MCF 10A (cell line): ENCODE measurements around the gene PCK2. TPM values are rescaled to one million over a fixed set of nuclear protein-coding genes. Genes with fewer than 3 reads are reported as not detected.

ENCODE experiments used
- BruUV-seq: library from RNA; stranded (reverse); fragments of 400-500 nt; replicated peaks from 2 replicates; lab custom pipeline; 2021; lab: Mats Ljungman, UMichigan
- CTCF ChIA-PET: fragments of 300-600 bp; sonication (Branson Sonifier 250); formaldehyde crosslinking; extraction: SDS; loops from one replicate; lab custom pipeline; 2021; ENCODE audit warnings: antibody characterized with exemption, inconsistent platforms; lab: Yijun Ruan, JAX
- POLR2A ChIA-PET: fragments of 300-600, 350-650 bp; sonication (Branson Sonifier 250); formaldehyde crosslinking; extraction: SDS; loops from one replicate; lab custom pipeline; 2020; ENCODE audit warnings: antibody characterized with exemption, inconsistent platforms; lab: Yijun Ruan, JAX
- DNase-seq: peaks from one replicate; pipeline ENCODE4 v3.0.0-alpha.2; 2018; ENCODE audit not compliant: unreplicated experiment
- H3K27ac Mint-ChIP-seq: one replicate; pipeline ENCODE4 v1.8.0; 2022; ENCODE audit warnings: mild to moderate bottlenecking, low read depth, mixed read lengths; ENCODE audit not compliant: unreplicated experiment
- H3K27me3 Mint-ChIP-seq: one replicate; pipeline ENCODE4 v1.8.0; 2022; ENCODE audit warnings: mixed read lengths; ENCODE audit not compliant: insufficient read depth, unreplicated experiment
- H3K36me3 Mint-ChIP-seq: one replicate; pipeline ENCODE4 v1.8.0; 2022; ENCODE audit warnings: mild to moderate bottlenecking, moderate library complexity, mixed read lengths; ENCODE audit not compliant: insufficient read depth, unreplicated experiment
- H3K4me1 Mint-ChIP-seq: one replicate; pipeline ENCODE4 v1.8.0; 2022; ENCODE audit warnings: mixed read lengths; ENCODE audit not compliant: insufficient read depth, unreplicated experiment
- H3K4me3 Mint-ChIP-seq: one replicate; pipeline ENCODE4 v1.8.0; 2022; ENCODE audit warnings: mild to moderate bottlenecking, moderate library complexity, mixed read lengths; ENCODE audit not compliant: unreplicated experiment
- H3K9me3 Mint-ChIP-seq: one replicate; pipeline ENCODE4 v1.8.0; 2022; ENCODE audit warnings: mixed read lengths; ENCODE audit not compliant: unreplicated experiment
- CTCF ChIP-seq: fragments of 200-600 bp; IDR thresholded peaks from one replicate; pipeline ENCODE4 v1.8.0; 2022; ENCODE audit warnings: antibody characterized with exemption, mild to moderate bottlenecking; ENCODE audit not compliant: unreplicated experiment
- intact Hi-C: fragments of 100-400 bp; cut with micrococcal nuclease; formaldehyde crosslinking; loops from 2 replicates; pipeline ENCODE4 v1.14.1; 2022
- total RNA-seq: library from RNA; stranded (reverse); gene quantifications from 2 replicates; pipeline ENCODE4 v1.2.3, GENCODE V29; 2022

The PCK2 gene
- total RNA-seq, 1 experiment from 2014 or later, result 112 TPM

GRCh38 chr14:24149302-24149969, 55.3 kb downstream of the PCK2 start:
- Mint-ChIP-seq H3K27ac (no peak overlapping the region), H3K4me1 (no peaks in the 10 kb centered on the region), H3K36me3 (peaks cover 58% of the 10 kb centered on the region), H3K27me3 (no peaks in the 10 kb centered on the region), H3K4me3 (peak overlapping the region; percentile 98), H3K9me3 (no peaks in the 10 kb centered on the region)
- DNase-seq, result no peak
- CTCF ChIA-PET, result interaction anchor here (0.9 to 10.3 kb wide), 2 partner anchors 11 to 34 kb away, joined by 3 to 141 read pairs; partner anchors contain the start of gene IRF9
- intact Hi-C loops, result no loop called here
- POLR2A ChIA-PET, result interaction anchor here (2.6 to 5.7 kb wide), 3 partner anchors 8 to 34 kb away, joined by 9 to 114 read pairs (median 30); partner anchors contain the start of genes DCAF11, EMC9, IRF9 and NRL
- no peak for TF ChIP-seq CTCF
- BruUV-seq, result no TSS peak

- ChIA-PET CTCF (interaction anchor here (0.7 to 10.3 kb wide), 4 partner anchors 10 to 1815 kb away, joined by 3 to 141 read pairs (median 3); partner anchors contain the start of gene IRF9), POLR2A (interaction anchor here (2.6 to 5.7 kb wide), 3 partner anchors 9 to 35 kb away, joined by 9 to 114 read pairs (median 30); partner anchors contain the start of genes DCAF11, EMC9, IRF9 and NRL)
- Mint-ChIP-seq H3K9me3 (no peaks in the 10 kb centered on the region), H3K4me1 (no peaks in the 10 kb centered on the region), H3K4me3 (no peak overlapping the region), H3K27me3 (no peaks in the 10 kb centered on the region), H3K36me3 (peaks cover 60% of the 10 kb centered on the region), H3K27ac (no peak overlapping the region)
- DNase-seq, result no peak
- intact Hi-C loops, result no loop called here
- BruUV-seq, result no TSS peak
- no peak for TF ChIP-seq CTCF
Observed at GRCh38 chr14:24150061-24150460, 56.0 kb downstream of the PCK2 start.

GRCh38 chr14:24150567-24150966, 56.5 kb downstream of the PCK2 start:
- no TSS peak for BruUV-seq
- no peak overlapping the region for H3K4me3 Mint-ChIP-seq
- H3K36me3 Mint-ChIP-seq, result peaks cover 60% of the 10 kb centered on the region
- TF ChIP-seq CTCF, result no peak
- intact Hi-C loops, result no loop called here
- no peak overlapping the region for H3K27ac Mint-ChIP-seq
- no peaks in the 10 kb centered on the region for H3K27me3 Mint-ChIP-seq
- H3K9me3 Mint-ChIP-seq, result no peaks in the 10 kb centered on the region
- ChIA-PET POLR2A (interaction anchor here (0.6 to 5.7 kb wide), 5 partner anchors 9 to 65 kb away, joined by 3 to 114 read pairs (median 4); partner anchors contain the start of genes DCAF11, EMC9, NRL and PSME1), CTCF (interaction anchor here (0.6 to 10.3 kb wide), 6 partner anchors 10 to 1815 kb away, joined by 3 to 141 read pairs (median 4); partner anchors contain the start of gene IRF9)
- DNase-seq, result no peak
- no peaks in the 10 kb centered on the region for H3K4me1 Mint-ChIP-seq

GRCh38 chr14:24150993-24151392, 56.9 kb downstream of the PCK2 start:
- no peak for DNase-seq
- BruUV-seq, result no TSS peak
- no peak overlapping the region for H3K4me3 Mint-ChIP-seq
- no peaks in the 10 kb centered on the region for H3K27me3 Mint-ChIP-seq
- no peak for TF ChIP-seq CTCF
- CTCF ChIA-PET, result interaction anchor here (0.6 to 10.3 kb wide), 7 partner anchors 9 to 591 kb away, joined by 3 to 141 read pairs (median 3); partner anchors contain the start of gene IRF9
- H3K9me3 Mint-ChIP-seq, result no peaks in the 10 kb centered on the region
- H3K4me1 Mint-ChIP-seq, result no peaks in the 10 kb centered on the region
- peaks cover 62% of the 10 kb centered on the region for H3K36me3 Mint-ChIP-seq
- no peak overlapping the region for H3K27ac Mint-ChIP-seq
- intact Hi-C loops, result no loop called here
- POLR2A ChIA-PET, result interaction anchor here (0.6 to 2.6 kb wide), 4 partner anchors 10 to 65 kb away, joined by 3 to 9 read pairs (median 4); partner anchors contain the start of genes EMC9 and PSME1
